A549 (cell line): Measurements from ENCODE around the gene PDPK1. TPM values are rescaled to one million over a fixed set of nuclear protein-coding genes. Genes with fewer than 3 reads are reported as not detected.

Source experiments
- ATAC-seq, 2 experiments: fragments of 200-7000 bp in 1 of 2; fragments of >200 bp in 1 of 2; cut with Nextera tagmentation in 1 of 2; cut with Tn5 transposase in 1 of 2; 3 replicates each; pipeline versions ENCODE4 v1.8.0 to v1.9.1; 2018 to 2020; ENCODE audit warnings: mild to moderate bottlenecking in 1 of 2, moderate library complexity in 1 of 2
- CTCF ChIA-PET: fragments of 300-600 bp; sonication (Branson Sonifier 250); formaldehyde crosslinking; extraction: SDS; loops from one replicate; lab custom pipeline; 2021; ENCODE audit warnings: antibody characterized with exemption, inconsistent platforms; lab: Yijun Ruan, JAX
- POLR2A ChIA-PET: fragments of 350-600 bp; formaldehyde crosslinking; extraction: SDS; loops from one replicate; lab custom pipeline; 2021; ENCODE audit warnings: antibody characterized with exemption, inconsistent platforms; lab: Yijun Ruan, JAX
- DNase-seq, 2 experiments: peaks; one replicate each; pipeline versions ENCODE4 v3.0.0 to v3.0.0-alpha.2; 2011 to 2016; ENCODE audit warnings: low read depth in 1 of 2, low spot score in 1 of 2
- FAIRE-seq: peaks from 2 replicates; lab custom pipeline; 2011; peaks lifted over from hg19 to GRCh38; lab: Jason Lieb, UNC
- H3K27ac ChIP-seq, 2 experiments: fragments of >200 bp; sonication (Bioruptor Twin); formaldehyde crosslinking; 3 replicates each; pipeline ENCODE4 v1.5.1; 2016 to 2017
- H3K4me1 ChIP-seq: fragments of >200 bp; sonication (Bioruptor Twin); formaldehyde crosslinking; 3 replicates; pipeline ENCODE4 v1.6.1; 2016
- H3K4me2 ChIP-seq: fragments of >200 bp; sonication (Bioruptor Twin); formaldehyde crosslinking; 3 replicates; pipeline ENCODE4 v1.6.1; 2016
- H3K4me3 ChIP-seq: fragments of >200 bp; sonication (Bioruptor Twin); formaldehyde crosslinking; 3 replicates; pipeline ENCODE4 v1.5.1; 2016
- H3K9me3 ChIP-seq: fragments of >200 bp; sonication (Bioruptor Twin); formaldehyde crosslinking; 3 replicates; pipeline ENCODE4 v1.6.1; 2016
- BCL3 ChIP-seq: fragments of >200 bp; sonication (Bioruptor Twin); formaldehyde crosslinking; IDR thresholded peaks from 3 replicates; pipeline ENCODE4 v1.6.1; 2016
- BHLHE40 ChIP-seq: IDR thresholded peaks from 2 replicates; pipeline ENCODE4 v1.6.1; 2012; ENCODE audit warnings: low read depth, low read length, inconsistent platforms
- CBX2 ChIP-seq: fragments of 200-600 bp; sonication (generic); IDR thresholded peaks from 2 replicates; pipeline ENCODE4 v1.6.1; 2016; ENCODE audit warnings: low read depth, mild to moderate bottlenecking, borderline replicate concordance
- CEBPB ChIP-seq, 2 experiments: fragments of >200 bp in 1 of 2; sonication (Bioruptor Twin) in 1 of 2; formaldehyde crosslinking in 1 of 2; IDR thresholded peaks; 2 replicates each; pipeline ENCODE4 v1.6.1; 2012 to 2016
- CHD2 ChIP-seq: fragments of 150-350 bp; IDR thresholded peaks from 2 replicates; pipeline ENCODE4 v1.6.1; 2014; ENCODE audit warnings: low read length; ENCODE audit not compliant: partially characterized antibody
- EHMT2 ChIP-seq: fragments of 200-600 bp; sonication (generic); IDR thresholded peaks from 2 replicates; pipeline ENCODE4 v1.6.1; 2016; ENCODE audit warnings: antibody characterized with exemption, low read depth, mild to moderate bottlenecking, moderate library complexity
- EP300 ChIP-seq, 2 experiments: fragments of >200 bp; sonication (Bioruptor Twin); formaldehyde crosslinking; IDR thresholded peaks; 2 replicates in 1 of 2; 3 replicates in 1 of 2; pipeline ENCODE4 v1.6.1; 2016 to 2017
- FOSB ChIP-seq: fragments of 250-450 bp; sonication (Bioruptor Pico); IDR thresholded peaks from 2 replicates; pipeline ENCODE4 v1.5.0; 2020; ENCODE audit warnings: mild to moderate bottlenecking, moderate library complexity
- GATA3 ChIP-seq: IDR thresholded peaks from 2 replicates; pipeline ENCODE4 v1.6.1; 2012; ENCODE audit warnings: borderline replicate concordance
- HOXA7 ChIP-seq: fragments of 250-450 bp; sonication (Bioruptor Pico); IDR thresholded peaks from 2 replicates; pipeline ENCODE4 v1.5.0; 2020; ENCODE audit warnings: mild to moderate bottlenecking, moderate library complexity
- JUN ChIP-seq, 2 experiments: fragments of >200 bp; sonication (Bioruptor Twin); formaldehyde crosslinking; IDR thresholded peaks; 2 replicates in 1 of 2; 3 replicates in 1 of 2; pipeline ENCODE4 v1.6.1; 2016 to 2017
- MAFK ChIP-seq: fragments of 450-650 bp; IDR thresholded peaks from 2 replicates; pipeline ENCODE4 v1.6.1; 2014; ENCODE audit not compliant: partially characterized antibody
- PHF8 ChIP-seq: fragments of 200-600 bp; sonication (generic); IDR thresholded peaks from 2 replicates; pipeline ENCODE4 v1.6.1; 2016; ENCODE audit warnings: low read depth, mild to moderate bottlenecking, antibody characterized with exemption, moderate library complexity, borderline replicate concordance
- POLR2AphosphoS2 ChIP-seq: conservative IDR thresholded peaks from 2 replicates; pipeline ENCODE4 v1.6.1; 2012; ENCODE audit warnings: low read length, improper control_type of control experiment, inconsistent platforms
- RARB ChIP-seq: fragments of 250-450 bp; sonication (Bioruptor Pico); IDR thresholded peaks from 2 replicates; pipeline ENCODE4 v1.8.0; 2021; ENCODE audit warnings: mild to moderate bottlenecking, moderate library complexity
- REST ChIP-seq: fragments of 200-600 bp; sonication (generic); IDR thresholded peaks from 2 replicates; pipeline ENCODE4 v1.6.1; 2016; ENCODE audit warnings: antibody characterized with exemption, mild to moderate bottlenecking, moderate library complexity
- ZFP36 ChIP-seq: fragments of 450-650 bp; IDR thresholded peaks from 2 replicates; pipeline ENCODE4 v1.6.1; 2014; ENCODE audit warnings: borderline replicate concordance; ENCODE audit not compliant: partially characterized antibody
- ZSCAN20 ChIP-seq: fragments of 250-450 bp; sonication (Bioruptor Pico); IDR thresholded peaks from 2 replicates; pipeline ENCODE4 v1.8.0; 2022; ENCODE audit warnings: mild to moderate bottlenecking, moderate library complexity
- WGBS: methylation state at CpG from one replicate; pipeline ENCODE4 v1.1.6; 2017; ENCODE audit errors: missing lambda C conversion rate; 5-methylcytosine and 5-hydroxymethylcytosine counted together
- polyA plus RNA-seq, 4 experiments: library from polyadenylated mRNA; depleted of rRNA in 3 of 4; stranded (reverse); fragments of >200 nt; fragmentation: RNase III in 1 of 4; extraction: RNeasy Plus Mini Kit Qiagen cat#74134 plus additional on column Dnase treatment in 1 of 4; gene quantifications; 2 replicates in 3 of 4; 3 replicates in 1 of 4; pipeline ENCODE4 v1.2.3, GENCODE V29; 2011 to 2017
- TF ChIP-seq, protein P1 (sequence below): fragments of 150-350 bp; IDR thresholded peaks from 2 replicates; pipeline ENCODE4 v1.6.1; 2014; ENCODE audit warnings: low read depth, mild to moderate bottlenecking, low read length
- TF ChIP-seq, protein P2 (sequence below): IDR thresholded peaks from 2 replicates; pipeline ENCODE4 v1.6.1; 2012
- TF ChIP-seq, protein P3 (sequence below): IDR thresholded peaks from 2 replicates; pipeline ENCODE4 v1.6.1; 2012
- TF ChIP-seq, protein P4 (sequence below): fragments of >200 bp; sonication (Bioruptor Twin); formaldehyde crosslinking; IDR thresholded peaks from 3 replicates; pipeline ENCODE4 v1.5.1; 2016
- TF ChIP-seq, protein P5 (sequence below): fragments of 450-650 bp; IDR thresholded peaks from 2 replicates; pipeline ENCODE4 v1.6.1; 2014; ENCODE audit warnings: antibody characterized with exemption

Gene PDPK1
- polyA plus RNA-seq, 2 of the 4 experiments (the other 2 are of a cell fraction): 17.7 to 29.7 TPM

DNA sequence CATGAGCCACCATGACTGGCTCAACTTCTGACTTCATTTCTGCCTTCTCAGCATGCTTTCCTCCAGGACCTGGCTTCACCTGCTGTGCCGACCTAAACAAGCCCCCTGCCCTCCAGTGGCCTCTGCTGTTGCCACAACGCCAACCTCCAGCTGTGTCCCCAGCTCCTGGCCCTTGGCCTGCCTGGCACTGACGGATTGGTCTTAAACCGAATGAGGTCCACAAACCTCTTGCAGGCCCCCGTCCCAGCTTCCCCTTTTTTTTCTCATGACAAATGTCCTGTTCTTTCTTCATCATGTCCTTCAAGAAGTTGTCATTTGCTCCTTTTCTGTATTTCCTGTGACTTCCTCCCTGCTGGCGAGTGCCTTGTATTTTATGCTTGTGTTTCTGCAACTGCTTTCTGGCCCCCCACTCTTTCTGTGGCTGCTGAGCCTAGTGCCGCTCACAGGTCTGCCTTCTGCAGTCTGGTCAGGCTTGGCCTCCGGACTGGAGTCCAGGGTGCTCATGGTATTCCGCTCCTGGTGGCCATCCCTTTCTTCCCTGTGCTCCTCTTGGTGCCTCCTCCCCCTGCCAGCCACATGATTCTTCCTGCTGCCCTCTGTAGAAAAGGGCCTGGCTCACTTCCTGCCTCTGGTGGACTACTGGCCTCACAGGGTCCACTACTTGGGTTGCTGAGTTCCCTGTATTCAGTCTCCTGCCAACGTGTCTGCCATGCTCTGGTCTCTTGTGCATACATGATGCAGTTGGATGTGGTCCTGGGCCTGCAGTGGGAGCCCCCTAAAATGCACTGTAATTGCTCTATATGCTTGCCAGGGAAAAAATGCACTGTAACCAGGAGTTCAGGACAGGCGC, 21.2 kb upstream of the PDPK1 start:
- H3K4me3 ChIP-seq: no peak overlapping the region
- WGBS: 89% methylated on average over 10 of the region's 11 CpGs
- TF ChIP-seq, protein P1, sequence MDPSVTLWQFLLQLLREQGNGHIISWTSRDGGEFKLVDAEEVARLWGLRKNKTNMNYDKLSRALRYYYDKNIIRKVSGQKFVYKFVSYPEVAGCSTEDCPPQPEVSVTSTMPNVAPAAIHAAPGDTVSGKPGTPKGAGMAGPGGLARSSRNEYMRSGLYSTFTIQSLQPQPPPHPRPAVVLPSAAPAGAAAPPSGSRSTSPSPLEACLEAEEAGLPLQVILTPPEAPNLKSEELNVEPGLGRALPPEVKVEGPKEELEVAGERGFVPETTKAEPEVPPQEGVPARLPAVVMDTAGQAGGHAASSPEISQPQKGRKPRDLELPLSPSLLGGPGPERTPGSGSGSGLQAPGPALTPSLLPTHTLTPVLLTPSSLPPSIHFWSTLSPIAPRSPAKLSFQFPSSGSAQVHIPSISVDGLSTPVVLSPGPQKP: no peak
- TF ChIP-seq REST (no peak), FOSB (CRISPR knock-in tag) (no peak), ZFP36 (no peak), PHF8 (no peak), EHMT2 (no peak), CBX2 (no peak), POLR2AphosphoS2 (no peak), EP300 (IDR thresholded peaks at IDR 0.05) (no peak), BCL3 (no peak), RARB (CRISPR knock-in tag) (no peak), CEBPB (IDR thresholded peaks at IDR 0.05) (no peak)
- TF ChIP-seq, protein P2, sequence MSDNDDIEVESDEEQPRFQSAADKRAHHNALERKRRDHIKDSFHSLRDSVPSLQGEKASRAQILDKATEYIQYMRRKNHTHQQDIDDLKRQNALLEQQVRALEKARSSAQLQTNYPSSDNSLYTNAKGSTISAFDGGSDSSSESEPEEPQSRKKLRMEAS: no peak
- TF ChIP-seq, protein P3, sequence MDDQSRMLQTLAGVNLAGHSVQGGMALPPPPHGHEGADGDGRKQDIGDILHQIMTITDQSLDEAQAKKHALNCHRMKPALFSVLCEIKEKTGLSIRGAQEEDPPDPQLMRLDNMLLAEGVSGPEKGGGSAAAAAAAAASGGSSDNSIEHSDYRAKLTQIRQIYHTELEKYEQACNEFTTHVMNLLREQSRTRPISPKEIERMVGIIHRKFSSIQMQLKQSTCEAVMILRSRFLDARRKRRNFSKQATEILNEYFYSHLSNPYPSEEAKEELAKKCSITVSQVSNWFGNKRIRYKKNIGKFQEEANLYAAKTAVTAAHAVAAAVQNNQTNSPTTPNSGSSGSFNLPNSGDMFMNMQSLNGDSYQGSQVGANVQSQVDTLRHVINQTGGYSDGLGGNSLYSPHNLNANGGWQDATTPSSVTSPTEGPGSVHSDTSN: no peak
- ChIA-PET CTCF (interaction anchor here (1.2 to 8.0 kb wide), 2 partner anchors 15 to 176 kb away, joined by 3 to 91 read pairs; partner anchors contain the start of gene ABCA3), POLR2A (no interaction called here)
- peaks cover 45% of the 10 kb centered on the region for H3K4me1 ChIP-seq
- no peaks in the 10 kb centered on the region for H3K9me3 ChIP-seq
- no peak for FAIRE-seq
- ATAC-seq: no peak
- DNase-seq: no peak
- H3K4me2 ChIP-seq: peak overlapping the region; percentile 35
- peak overlapping the region in 1 of 2 experiments; percentile 21; a peak in 1 of 6 replicates for H3K27ac ChIP-seq

- Histone ChIP-seq H3K4me2 (no peak overlapping the region), H3K9me3 (no peaks in the 10 kb centered on the region), H3K4me1 (peaks cover 43% of the 10 kb centered on the region), H3K4me3 (no peak overlapping the region), H3K27ac (no peak overlapping the region)
- ChIA-PET POLR2A (no interaction called here), CTCF (interaction anchor here (0.5 to 3.6 kb wide), 4 partner anchors 13 to 178 kb away, joined by 3 to 13 read pairs (median 4); partner anchors contain the start of genes ABCA3 and CEMP1)
- DNase-seq (no peak), FAIRE-seq (no peak), ATAC-seq (no peak)
- WGBS: 82% methylated on average over 12 of the region's 12 CpGs
- TF ChIP-seq PHF8 (no peak), CEBPB (IDR thresholded peaks at IDR 0.05) (no peak), JUN (IDR thresholded peaks at IDR 0.05) (no peak), CHD2 (no peak), BHLHE40 (no peak), MAFK (no peak), GATA3 (no peak), ZSCAN20 (CRISPR knock-in tag) (no peak), HOXA7 (CRISPR knock-in tag) (no peak)
- TF ChIP-seq, protein P4, sequence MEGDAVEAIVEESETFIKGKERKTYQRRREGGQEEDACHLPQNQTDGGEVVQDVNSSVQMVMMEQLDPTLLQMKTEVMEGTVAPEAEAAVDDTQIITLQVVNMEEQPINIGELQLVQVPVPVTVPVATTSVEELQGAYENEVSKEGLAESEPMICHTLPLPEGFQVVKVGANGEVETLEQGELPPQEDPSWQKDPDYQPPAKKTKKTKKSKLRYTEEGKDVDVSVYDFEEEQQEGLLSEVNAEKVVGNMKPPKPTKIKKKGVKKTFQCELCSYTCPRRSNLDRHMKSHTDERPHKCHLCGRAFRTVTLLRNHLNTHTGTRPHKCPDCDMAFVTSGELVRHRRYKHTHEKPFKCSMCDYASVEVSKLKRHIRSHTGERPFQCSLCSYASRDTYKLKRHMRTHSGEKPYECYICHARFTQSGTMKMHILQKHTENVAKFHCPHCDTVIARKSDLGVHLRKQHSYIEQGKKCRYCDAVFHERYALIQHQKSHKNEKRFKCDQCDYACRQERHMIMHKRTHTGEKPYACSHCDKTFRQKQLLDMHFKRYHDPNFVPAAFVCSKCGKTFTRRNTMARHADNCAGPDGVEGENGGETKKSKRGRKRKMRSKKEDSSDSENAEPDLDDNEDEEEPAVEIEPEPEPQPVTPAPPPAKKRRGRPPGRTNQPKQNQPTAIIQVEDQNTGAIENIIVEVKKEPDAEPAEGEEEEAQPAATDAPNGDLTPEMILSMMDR: no peak
- TF ChIP-seq, protein P5, sequence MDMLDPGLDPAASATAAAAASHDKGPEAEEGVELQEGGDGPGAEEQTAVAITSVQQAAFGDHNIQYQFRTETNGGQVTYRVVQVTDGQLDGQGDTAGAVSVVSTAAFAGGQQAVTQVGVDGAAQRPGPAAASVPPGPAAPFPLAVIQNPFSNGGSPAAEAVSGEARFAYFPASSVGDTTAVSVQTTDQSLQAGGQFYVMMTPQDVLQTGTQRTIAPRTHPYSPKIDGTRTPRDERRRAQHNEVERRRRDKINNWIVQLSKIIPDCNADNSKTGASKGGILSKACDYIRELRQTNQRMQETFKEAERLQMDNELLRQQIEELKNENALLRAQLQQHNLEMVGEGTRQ: no peak
Measured at GRCh38 chr16:2517954-2518605, 19.7 kb upstream of the PDPK1 start.
